ENCODE measurements around the gene THAP11.
"Not testable (repeated sequence)": the region's sequence is repeated elsewhere in the genome, so short reads cannot be mapped to it uniquely, and the experiment has no call there.

THAP11 gene

GRCh38 chr16:67833415-67834241, 8.5 kb upstream of the THAP11 start:
- H3K4me3 ChIP-seq (ENCODE audit: low read length), result peak overlapping the region; percentile 71
- no peak for TF ChIP-seq CTCF (IDR thresholded peaks at IDR 0.05; ENCODE audit: insufficient read depth, low read depth, low read length, missing control alignments)
- peak; percentile 86 for DNase-seq (ENCODE audit: low read depth)

DNA sequence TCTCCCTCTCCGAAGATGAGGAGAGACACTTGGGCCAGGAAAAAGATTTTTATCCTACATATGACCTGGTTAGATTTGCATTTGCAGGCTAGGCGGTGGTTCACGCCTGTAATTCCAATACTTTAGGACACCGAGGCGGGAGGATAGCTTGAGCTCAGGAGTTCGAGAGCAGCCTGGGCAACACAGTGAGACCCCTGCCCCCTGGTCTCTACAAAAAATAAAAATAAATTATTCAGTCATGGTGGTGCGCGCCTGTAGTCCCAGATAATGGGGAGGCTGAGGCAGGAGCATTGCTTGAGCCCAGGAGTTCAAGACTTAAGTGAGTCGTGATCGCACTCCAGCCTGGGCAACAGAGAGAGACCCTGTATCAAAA, 7.9 kb upstream of the THAP11 start:
- no peak for DNase-seq (ENCODE audit: low read depth)
- peak overlapping the region; percentile 71 for H3K4me3 ChIP-seq (ENCODE audit: low read length)
- no peak for TF ChIP-seq CTCF (IDR thresholded peaks at IDR 0.05; ENCODE audit: insufficient read depth, low read depth, low read length, missing control alignments)

DNA sequence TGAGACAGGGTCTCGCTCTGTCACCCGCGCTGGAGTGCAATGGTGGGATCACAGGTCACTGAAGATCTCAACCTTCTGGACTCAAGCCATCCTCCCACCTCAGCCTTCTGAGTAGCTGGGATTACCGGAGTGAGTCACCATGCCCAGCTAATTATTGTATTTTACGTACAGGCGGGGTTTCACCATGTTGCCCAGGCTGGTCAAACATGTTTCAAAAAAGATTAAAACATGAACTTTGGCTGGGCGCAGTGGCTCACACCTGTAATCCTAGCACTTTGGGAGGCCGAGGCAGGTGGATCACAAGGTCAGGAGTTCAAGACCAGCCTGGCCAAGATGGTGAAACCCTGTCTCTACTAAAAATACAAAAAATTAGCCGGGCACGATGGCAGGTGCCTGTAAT, 4.9 kb upstream of the THAP11 start:
- H3K4me3 ChIP-seq (ENCODE audit: low read length), result not testable (repeated sequence)
- DNase-seq (ENCODE audit: low read depth), result peak; percentile 41

DNA sequence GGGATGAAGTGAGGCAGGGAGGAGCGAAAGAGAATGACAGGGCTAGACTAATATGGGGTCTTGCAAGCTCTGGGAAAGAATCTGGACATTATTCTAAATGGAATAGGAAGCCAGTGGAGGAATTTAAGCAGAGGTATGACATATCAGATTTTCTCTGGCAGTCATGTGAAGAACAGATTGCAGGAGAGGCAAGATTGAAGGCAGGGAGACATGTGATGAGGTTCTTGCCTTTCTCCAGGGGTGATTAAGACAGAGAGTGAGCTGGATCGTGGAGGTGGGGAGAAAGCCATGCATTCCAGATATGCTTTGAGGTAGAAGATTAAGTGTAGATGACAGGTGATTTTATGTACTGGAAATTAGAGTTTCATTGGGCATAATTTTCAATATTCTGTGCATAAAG, 4.3 kb upstream of the THAP11 start:
- H3K4me3 ChIP-seq (ENCODE audit: low read length), result no peak overlapping the region
- DNase-seq (ENCODE audit: low read depth), result no peak
- TF ChIP-seq CTCF (IDR thresholded peaks at IDR 0.05; ENCODE audit: insufficient read depth, low read depth, low read length, missing control alignments), result no peak

GRCh38 chr16:67841198-67841815, 813 bp upstream of the THAP11 start:
- no peak for TF ChIP-seq CTCF (IDR thresholded peaks at IDR 0.05; ENCODE audit: insufficient read depth, low read depth, low read length, missing control alignments)

DNA sequence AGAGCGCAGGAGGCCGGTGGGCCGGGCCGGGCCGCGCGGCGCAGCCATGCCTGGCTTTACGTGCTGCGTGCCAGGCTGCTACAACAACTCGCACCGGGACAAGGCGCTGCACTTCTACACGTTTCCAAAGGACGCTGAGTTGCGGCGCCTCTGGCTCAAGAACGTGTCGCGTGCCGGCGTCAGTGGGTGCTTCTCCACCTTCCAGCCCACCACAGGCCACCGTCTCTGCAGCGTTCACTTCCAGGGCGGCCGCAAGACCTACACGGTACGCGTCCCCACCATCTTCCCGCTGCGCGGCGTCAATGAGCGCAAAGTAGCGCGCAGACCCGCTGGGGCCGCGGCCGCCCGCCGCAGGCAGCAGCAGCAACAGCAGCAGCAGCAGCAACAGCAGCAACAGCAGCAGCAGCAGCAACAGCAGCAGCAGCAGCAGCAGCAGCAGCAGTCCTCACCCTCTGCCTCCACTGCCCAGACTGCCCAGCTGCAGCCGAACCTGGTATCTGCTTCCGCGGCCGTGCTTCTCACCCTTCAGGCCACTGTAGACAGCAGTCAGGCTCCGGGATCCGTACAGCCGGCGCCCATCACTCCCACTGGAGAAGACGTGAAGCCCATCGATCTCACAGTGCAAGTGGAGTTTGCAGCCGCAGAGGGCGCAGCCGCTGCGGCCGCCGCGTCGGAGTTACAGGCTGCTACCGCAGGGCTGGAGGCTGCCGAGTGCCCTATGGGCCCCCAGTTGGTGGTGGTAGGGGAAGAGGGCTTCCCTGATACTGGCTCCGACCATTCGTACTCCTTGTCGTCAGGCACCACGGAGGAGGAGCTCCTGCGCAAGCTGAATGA, 606 bp downstream of the THAP11 start:
- peak; percentile 46 for DNase-seq (ENCODE audit: low read depth)
- peak; percentile 31 for TF ChIP-seq CTCF (IDR thresholded peaks at IDR 0.05; ENCODE audit: insufficient read depth, low read depth, low read length, missing control alignments)
- peak overlapping the region; percentile 92 for H3K4me3 ChIP-seq (ENCODE audit: low read length)

More at GRCh38 chr16:67841198-67841815, 813 bp upstream of the THAP11 start:
- DNase-seq (ENCODE audit: low read depth), result no peak
- H3K4me3 ChIP-seq (ENCODE audit: low read length), result peak overlapping the region; percentile 92

DNA sequence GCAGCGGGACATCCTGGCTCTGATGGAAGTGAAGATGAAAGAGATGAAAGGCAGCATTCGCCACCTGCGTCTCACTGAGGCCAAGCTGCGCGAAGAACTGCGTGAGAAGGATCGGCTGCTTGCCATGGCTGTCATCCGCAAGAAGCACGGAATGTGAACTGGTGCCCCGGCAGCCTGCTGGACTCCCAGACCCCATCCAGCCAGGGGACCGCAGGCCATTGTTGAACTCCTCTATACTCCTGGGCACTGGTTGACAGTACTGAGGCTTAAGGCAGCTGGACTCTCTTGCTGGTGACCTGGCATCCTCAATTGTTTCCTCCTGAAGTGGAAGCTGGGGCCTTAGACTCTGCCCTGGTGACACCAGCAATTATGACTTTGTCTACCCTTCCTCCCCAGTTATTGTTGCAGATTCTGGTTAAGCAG, 1.2 kb downstream of the THAP11 start:
- H3K4me3 ChIP-seq (ENCODE audit: low read length), result peak overlapping the region; percentile 92
- DNase-seq (ENCODE audit: low read depth), result no peak
- no peak for TF ChIP-seq CTCF (IDR thresholded peaks at IDR 0.05; ENCODE audit: insufficient read depth, low read depth, low read length, missing control alignments)

Data from epithelial cell of esophagus (primary cell).